GM06990 (cell line): ENCODE results near the gene RHBDF2.

ENCODE experiments used
- DNase-seq: peaks from one replicate; pipeline ENCODE4 v3.0.0-alpha.2; 2011; ENCODE audit not compliant: insufficient read length; ENCODE audit errors: extremely low read depth
- H3K27me3 ChIP-seq: replicated peaks from 2 replicates; pipeline ENCODE4 v1.6.0; 2011; ENCODE audit warnings: low read length; ENCODE audit not compliant: control insufficient read depth, insufficient read depth
- H3K36me3 ChIP-seq: 2 replicates; pipeline ENCODE4 v1.5.1; 2011; ENCODE audit warnings: low read length; ENCODE audit not compliant: control insufficient read depth, insufficient read depth
- H3K4me3 ChIP-seq: replicated peaks from 2 replicates; pipeline ENCODE4 v1.5.1; 2011; ENCODE audit warnings: low read depth, mild to moderate bottlenecking, control low read depth, low read length
- TF ChIP-seq, protein P1 (sequence below): IDR thresholded peaks from 2 replicates; pipeline ENCODE4 v1.5.1; 2011; ENCODE audit warnings: low read length, control low read depth, mild to moderate bottlenecking, inconsistent platforms; ENCODE audit not compliant: insufficient read depth, poor library complexity, severe bottlenecking

Gene RHBDF2

GRCh38 chr17:76472726-76473125 is 28.5 kb downstream of the RHBDF2 start:
- DNase-seq, result no peak
- TF ChIP-seq, protein P1, sequence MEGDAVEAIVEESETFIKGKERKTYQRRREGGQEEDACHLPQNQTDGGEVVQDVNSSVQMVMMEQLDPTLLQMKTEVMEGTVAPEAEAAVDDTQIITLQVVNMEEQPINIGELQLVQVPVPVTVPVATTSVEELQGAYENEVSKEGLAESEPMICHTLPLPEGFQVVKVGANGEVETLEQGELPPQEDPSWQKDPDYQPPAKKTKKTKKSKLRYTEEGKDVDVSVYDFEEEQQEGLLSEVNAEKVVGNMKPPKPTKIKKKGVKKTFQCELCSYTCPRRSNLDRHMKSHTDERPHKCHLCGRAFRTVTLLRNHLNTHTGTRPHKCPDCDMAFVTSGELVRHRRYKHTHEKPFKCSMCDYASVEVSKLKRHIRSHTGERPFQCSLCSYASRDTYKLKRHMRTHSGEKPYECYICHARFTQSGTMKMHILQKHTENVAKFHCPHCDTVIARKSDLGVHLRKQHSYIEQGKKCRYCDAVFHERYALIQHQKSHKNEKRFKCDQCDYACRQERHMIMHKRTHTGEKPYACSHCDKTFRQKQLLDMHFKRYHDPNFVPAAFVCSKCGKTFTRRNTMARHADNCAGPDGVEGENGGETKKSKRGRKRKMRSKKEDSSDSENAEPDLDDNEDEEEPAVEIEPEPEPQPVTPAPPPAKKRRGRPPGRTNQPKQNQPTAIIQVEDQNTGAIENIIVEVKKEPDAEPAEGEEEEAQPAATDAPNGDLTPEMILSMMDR, result no peak
- Histone ChIP-seq H3K36me3 (peaks cover 43% of the 10 kb centered on the region), H3K27me3 (no peaks in the 10 kb centered on the region), H3K4me3 (no peak overlapping the region)

DNA sequence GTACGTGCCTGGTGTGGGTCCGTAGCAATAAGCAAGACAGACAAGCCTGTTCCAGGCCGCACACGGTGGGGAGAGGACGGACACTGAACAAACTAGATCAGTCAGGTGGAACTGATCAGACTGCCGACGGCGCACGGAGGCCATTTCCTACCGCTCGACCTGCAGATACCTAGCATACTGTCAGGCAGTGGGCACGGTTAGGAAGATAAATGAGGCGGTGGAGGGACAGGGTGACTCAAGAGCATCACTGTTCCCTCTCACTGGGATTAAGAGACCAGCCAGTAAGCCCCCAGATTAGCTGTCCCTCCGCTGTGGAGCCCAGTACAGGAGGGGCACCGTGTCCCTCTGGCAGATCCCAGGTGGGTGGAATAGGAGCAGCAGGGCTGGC is 29.0 kb downstream of the RHBDF2 start:
- DNase-seq, result no peak
- no peak overlapping the region for H3K4me3 ChIP-seq
- H3K36me3 ChIP-seq, result peaks cover 40% of the 10 kb centered on the region
- H3K27me3 ChIP-seq, result no peaks in the 10 kb centered on the region
- TF ChIP-seq, protein P1, result no peak

- H3K36me3 ChIP-seq, result peaks cover 36% of the 10 kb centered on the region
- H3K27me3 ChIP-seq, result no peaks in the 10 kb centered on the region
- DNase-seq, result no peak
- TF ChIP-seq, protein P1, result no peak
- no peak overlapping the region for H3K4me3 ChIP-seq
These were observed 29.5 kb downstream of the RHBDF2 start for GRCh38 chr17:76471498-76472257.

GRCh38 chr17:76469991-76470739 is 31.1 kb downstream of the RHBDF2 start:
- no peaks in the 10 kb centered on the region for H3K27me3 ChIP-seq
- no peak for DNase-seq
- H3K4me3 ChIP-seq, result no peak overlapping the region
- TF ChIP-seq, protein P1, result no peak
- peaks cover 34% of the 10 kb centered on the region for H3K36me3 ChIP-seq

- TF ChIP-seq, protein P1, result no peak
- H3K36me3 ChIP-seq, result peaks cover 27% of the 10 kb centered on the region
- DNase-seq, result no peak
- no peak overlapping the region for H3K4me3 ChIP-seq
- no peaks in the 10 kb centered on the region for H3K27me3 ChIP-seq
These were observed 31.9 kb downstream of the RHBDF2 start for GRCh38 chr17:76469076-76469990.
